Measurements from ENCODE around the gene NUTM2F.
"Not testable (repeated sequence)": the region's sequence is repeated elsewhere in the genome, so short reads cannot be mapped to it uniquely, and the experiment has no call there.

The NUTM2F gene, protein sequence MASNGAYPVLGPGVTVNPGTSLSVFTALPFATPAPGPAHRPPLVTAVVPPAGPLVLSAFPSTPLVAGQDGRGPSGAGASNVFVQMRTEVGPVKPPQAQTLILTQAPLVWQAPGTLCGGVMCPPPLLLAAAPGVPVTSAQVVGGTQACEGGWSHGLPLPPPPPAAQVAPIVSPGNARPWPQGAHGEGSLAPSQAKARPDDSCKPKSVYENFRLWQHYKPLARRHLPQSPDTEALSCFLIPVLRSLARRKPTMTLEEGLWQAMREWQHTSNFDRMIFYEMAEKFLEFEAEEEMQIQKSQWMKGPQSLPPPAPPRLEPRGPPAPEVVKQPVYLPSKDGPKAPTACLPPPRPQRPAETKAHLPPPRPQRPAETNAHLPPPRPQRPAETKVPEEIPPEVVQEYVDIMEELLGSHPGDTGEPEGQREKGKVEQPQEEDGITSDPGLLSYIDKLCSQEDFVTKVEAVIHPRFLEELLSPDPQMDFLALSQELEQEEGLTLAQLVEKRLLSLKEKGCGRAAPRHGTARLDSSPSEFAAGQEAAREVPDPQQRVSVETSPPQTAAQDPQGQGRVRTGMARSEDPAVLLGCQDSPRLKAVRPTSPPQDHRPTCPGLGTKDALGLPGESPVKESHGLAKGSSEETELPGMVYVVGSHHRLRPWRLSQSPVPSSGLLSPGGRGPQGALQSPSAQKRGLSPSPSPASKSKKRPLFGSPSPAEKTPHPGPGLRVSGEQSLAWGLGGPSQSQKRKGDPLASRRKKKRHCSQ
- 0 reads per million in 4 donors for total RNA-seq

DNA sequence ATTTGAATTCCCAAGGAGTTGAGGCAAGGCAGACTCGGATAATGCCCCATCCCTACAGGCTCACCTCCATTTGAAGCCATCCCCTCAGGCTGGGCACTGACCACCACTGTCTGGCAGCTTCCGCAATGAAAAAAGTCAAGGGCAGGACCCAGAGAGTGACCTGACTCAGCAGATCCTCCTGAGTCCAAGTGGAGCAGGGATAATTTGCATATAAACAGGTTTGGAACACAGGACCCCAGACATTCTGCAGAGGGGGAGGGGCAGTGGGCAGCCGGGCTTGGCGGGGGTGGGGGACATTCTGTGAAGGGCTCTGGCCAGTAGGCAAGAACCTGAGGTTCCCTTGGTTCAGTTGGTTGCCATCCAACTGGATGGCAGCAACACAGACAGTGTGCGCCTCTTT lies at the start of gene NUTM2F:
NUTM2F (minus strand) TSS at position 101 of the 400 bp plus-strand sequence; CDS start at position 80, 21 bp downstream.
- DNase-seq, result not testable (repeated sequence)

DNA sequence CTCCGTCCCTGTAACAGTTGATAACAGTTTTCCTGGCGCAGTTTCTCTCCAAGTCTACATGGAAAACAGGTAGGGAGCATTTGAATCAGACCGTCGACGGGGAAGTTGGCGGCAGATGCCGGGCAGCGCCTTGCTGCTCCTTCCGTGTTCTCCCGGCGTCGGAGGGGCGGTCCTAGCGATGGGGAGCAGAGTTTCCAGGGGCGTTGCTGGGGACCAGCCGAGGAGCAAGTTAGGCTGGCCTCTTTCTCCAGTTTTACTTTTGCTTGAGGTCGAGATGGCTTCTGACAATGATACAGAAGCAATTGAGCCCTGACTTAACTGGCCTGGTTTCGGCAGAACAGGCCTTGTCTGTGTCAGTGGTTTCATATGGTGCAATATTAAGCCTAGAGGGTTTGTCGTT lies 46.8 kb upstream of the NUTM2F start:
- DNase-seq, result peak in 1 of 5 donors; percentile 17

DNA sequence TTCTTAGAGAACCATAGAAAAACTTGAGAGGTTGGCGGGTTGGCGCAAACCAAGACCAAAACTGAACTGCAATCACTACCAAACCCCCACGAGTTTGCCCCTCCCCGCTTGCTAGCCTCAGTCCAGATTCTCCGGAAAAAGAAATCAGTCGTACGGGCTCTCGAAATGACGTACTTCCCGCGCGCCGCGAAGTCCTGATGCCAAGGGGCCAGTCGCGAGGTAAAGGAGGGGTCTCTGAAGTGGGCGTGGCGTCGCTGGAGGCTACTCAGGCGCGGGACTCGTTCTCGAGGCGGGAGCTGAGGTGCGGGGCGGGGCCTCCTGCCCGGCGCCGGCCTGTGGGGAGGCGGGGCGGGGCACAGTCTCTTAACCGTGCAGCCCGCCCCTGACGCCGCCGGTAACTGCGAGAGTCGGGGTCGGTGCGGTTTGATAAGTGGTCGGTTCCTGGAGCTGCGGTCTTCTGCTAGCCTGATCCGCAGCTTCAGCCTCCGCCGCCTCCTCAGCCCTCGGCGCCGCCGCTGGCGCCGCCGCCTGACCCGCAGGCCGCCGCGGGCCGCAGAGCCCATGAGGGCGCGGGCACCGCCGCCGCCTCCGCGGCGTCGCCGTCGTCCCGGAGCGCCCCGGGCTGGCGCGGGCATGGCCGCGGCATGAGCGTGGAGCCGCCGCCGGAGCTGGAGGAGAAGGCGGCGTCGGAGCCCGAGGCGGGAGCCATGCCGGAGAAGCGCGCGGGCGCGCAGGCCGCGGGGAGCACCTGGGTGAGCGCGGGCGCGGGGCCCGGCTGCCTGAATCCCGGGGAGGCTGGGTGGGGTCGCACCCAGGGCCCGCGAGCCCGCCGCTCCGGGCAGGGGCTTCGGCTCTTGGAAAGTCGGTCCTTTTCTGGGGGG lies 46.0 kb upstream of the NUTM2F start:
- peak; percentile 82 to 92 (median 84) for DNase-seq

DNA sequence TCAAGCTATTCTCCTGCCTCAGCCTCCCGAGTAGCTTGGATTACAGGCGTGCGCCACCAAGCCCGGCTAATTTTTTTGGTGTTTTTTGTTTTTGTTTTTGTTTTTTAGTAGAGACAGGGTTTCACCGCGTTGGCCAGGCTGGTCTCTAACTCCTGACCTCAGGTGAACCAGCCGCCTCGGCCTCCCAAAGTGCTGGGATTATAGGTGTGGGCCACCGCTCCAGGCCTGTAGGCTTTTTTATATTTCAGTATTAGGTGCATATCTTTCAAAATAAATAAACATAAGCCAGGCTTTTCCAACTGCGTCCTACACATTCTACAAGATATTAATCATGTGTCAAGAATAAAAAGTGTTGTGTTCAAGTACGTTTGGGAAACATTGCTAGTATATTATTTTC lies 45.3 kb upstream of the NUTM2F start:
- DNase-seq, result not testable (repeated sequence)

DNA sequence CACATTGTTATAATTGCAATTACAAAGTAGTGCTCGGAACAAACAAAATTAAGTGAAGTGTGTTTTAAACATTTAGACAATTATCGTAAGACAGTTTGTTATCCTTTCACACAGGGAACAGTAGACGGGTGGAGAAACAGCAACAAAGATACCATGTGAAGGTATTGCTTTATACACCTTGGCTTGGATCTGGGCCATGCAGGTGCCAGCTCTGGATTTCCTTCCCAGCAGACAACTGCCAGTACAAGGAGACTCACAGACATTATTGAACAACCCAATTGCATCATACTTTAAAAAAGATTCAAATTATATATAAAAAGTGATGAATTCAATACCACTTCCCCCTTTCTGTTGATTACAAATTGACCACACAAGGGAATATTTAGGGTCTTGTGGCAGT lies 41.8 kb upstream of the NUTM2F start:
- not testable (repeated sequence) for DNase-seq

DNA sequence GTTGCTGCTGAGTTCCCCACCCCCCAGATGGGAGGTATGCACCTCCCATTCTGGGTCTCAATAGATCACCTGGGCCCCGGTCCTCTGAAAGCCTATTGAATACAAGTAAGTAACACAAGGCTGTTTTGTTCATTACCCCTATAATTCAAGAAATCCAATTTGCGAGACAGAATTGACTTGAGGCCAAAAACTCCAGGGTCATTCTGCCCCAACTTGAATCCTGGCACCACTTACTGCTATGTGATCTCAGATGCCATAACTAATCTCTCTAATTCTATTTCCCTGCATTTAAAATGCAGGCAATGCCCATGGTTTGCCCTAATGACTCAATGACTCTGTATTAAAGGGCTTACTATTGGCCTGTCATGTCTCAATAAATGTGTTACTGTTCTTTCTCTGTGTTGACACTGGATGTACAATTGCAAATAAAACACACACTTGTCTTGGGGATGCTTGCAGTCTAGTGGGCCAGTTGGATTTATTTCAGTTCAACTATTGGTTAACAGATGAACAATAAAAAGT lies 35.7 kb upstream of the NUTM2F start:
- not testable (repeated sequence) for DNase-seq

DNA sequence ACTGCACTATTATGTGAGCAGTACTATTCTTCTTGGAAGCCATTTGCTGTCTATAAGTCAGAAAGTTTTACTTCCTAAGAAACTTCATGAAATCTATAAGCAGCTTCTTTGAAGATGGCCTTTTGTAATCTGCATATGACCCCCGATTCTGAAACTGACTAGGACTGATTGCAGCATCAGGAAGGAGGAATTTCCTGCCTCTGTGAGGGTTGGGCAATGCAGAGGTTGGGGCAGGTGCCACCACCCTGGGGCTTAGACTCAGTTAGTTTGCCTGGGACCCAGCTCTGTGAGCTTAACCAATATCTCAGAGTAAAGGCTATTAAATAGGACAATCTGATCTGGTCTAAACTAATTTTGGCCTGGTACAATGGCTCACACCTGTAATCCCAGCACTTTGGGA lies 28.7 kb upstream of the NUTM2F start:
- DNase-seq, result not testable (repeated sequence)

DNA sequence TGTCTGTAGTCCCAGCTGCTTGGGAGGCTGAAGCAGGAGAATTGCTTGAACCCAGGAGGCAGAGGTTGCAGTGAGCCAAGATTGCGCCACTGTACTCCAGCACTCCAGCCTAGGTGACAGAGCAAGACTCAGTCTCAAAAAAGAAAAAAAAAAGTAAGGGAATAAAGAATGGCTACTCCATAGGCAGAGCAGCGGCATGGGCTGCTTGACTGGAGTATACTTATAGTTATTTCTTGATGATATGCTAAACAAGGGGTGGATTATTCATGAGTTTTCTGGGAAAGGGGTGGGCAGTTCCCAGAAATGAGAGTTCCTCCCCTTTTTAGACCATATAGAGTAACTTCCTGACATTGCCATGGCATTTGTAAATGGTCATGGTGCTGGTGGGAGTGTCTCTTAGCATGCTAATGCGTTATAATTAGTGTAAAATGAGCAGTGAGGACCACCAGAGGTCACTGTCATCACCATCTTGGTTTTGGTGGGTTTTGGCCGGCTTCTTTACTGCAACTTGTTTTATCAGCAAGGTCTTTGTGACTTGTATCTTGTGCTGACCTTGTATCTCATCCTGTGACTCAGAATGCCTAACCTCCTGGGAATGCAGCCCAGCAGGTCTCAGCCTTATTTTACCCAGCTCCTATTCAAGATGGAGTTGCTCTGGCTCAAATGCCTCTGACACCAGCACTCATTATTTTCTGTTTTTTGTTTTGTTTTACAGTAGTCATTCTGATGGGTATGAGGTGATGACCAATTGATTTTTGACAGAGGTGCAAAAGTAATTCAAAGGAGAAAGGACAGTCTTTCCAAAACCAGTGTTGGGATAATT lies 23.7 kb upstream of the NUTM2F start:
- DNase-seq, result not testable (repeated sequence)

DNA sequence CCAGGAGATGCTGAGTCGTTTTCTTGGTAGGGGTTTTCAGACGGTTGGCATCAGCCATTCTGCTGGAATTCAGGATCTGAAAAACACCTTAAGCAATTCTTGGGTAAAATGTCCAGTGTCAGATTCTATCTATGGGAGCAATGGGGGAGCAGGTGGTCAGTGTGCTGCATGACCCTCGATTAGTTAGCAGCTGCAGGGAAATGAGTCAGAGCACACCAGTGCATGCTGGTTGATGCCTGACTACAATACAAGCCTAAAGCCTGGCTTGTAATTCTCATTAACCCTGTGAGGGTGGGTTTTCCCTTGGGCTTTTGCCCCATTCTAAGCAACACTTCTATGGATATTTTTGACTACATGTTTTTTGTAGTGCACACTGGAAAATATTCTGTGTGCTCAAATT lies 20.3 kb upstream of the NUTM2F start:
- not testable (repeated sequence) for DNase-seq

DNA sequence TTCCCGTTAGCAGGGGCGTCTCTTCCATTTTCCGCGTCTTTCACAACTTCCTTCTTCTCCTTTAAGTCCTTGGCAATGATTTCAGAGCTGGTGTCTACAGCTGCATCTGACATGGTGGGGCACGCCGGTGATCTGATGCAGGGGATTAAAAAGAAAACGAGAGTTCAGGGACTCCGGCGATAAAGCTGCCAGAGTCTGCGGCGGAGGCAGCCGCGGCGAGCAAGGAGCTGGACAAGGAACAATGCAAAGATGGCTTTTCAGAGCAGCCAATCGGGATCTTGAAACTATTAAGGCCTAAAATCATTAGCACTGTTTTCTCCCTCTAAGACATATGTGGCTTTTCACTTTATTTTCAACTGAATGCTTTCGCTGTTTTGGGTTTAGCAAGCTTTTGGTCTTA lies 19.0 kb upstream of the NUTM2F start:
- DNase-seq, result not testable (repeated sequence)

DNA sequence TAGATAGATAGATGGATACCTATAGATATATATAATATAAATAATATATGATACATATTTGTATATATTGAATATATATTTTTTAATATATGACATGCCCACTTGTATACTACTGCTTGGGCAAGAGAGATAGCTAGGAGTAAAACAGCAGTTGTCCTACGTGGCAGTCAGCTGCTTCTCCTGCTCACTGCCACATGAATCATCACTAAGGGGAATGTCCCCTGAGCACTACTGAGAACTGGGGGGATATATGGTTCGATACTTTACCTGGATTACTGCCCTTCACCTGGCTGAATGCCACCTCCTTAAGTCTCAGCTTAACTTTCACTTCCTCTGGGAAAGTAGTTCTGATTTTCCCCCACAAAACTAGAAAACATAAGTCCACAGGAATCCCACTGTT lies 13.3 kb upstream of the NUTM2F start:
- DNase-seq, result not testable (repeated sequence)

DNA sequence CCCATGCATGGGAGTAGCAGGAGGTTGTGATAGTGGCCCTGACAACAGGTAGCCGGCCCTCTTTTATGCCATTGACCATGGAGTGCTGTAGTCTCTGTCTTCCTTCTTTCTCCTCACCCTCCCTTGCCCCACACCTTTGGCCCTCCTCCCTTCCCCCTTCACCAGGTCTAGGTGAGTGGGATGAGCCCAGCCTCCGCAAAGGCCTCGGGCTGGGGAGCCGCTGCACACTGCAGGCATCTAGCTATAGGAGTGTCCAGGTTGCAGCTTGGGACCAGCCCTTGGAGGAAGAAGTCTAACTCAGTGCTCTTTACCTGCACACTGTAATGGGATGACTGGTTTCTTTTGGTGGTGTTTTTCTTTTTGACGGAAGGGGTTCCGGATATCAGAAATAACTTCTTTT lies 12.3 kb upstream of the NUTM2F start:
- not testable (repeated sequence) for DNase-seq

DNA sequence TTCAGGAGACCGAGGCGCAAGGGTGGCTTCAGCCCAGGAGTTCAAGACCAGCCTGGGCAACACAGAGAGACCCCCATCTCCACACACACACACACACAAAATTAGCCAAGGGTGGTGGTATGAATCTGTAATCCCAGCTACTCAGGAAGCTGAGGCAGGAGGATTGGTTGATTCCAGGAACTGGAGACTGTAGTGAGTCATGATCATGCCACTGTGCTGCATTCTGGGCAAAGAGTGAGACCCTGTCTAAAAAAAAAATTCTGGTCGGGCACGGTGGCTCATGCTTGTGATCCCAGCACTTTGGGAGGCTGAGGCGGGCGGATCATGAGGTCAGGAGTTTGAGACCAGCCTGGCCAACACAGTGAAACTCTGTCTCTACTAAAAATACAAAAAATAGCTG lies 11.2 kb upstream of the NUTM2F start:
- not testable (repeated sequence) for DNase-seq

DNA sequence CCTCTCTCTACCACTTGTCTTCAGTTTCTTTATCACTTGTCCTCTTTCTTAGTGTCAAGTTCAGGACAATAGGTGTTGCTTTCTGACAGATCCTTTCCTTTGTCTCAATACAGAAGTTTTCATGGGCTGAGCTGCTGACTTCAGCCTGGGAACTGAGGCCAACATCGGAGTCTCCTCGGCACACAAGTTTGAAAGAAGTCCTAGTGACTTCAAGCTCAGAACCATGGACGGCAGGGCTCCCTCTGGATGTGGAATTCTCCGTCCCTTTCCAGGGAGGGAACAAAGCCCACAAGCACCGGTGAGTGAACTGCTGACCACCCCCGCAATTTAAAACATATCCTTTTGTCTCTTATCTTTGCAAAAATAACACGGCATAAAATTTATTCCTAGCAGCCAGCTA lies 10.3 kb upstream of the NUTM2F start:
- DNase-seq, result not testable (repeated sequence)

DNA sequence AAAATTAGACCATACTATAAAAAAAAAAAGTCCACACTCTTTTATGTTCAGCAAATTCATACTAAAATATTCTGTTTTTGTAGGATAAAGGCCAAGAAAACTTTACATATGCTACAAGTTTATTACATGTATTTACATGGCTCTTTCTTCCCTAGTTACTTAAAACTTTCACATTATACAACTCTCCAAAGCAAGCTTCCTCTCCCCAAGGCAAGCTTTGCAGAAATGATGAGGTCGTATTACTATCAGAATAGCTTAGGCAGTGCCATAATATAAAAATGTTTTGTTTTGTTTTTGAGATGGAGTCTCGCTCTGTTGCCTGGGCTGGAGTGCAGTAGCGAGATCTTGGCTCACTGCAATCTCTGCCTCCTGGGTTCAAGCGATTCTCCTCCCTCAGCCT lies 8.0 kb upstream of the NUTM2F start:
- not testable (repeated sequence) for DNase-seq

DNA sequence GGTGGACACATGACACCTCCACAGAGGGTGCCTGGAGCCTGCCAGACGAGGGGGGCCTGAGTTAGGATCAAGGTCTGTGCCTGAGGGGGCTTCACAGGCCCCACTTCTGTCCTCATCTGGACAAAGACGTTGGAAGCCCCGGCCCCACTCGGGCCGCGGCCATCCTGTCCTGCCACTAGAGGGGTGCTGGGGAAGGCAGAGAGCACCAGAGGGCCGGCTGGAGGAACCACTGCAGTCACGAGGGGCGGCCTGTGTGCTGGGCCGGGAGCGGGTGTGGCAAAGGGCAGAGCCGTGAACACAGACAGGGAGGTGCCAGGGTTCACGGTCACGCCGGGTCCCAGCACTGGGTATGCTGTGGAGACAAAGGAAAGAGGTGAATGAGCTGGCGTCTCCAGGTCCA lies 2.9 kb downstream of the NUTM2F start:
- DNase-seq, result not testable (repeated sequence)

DNA sequence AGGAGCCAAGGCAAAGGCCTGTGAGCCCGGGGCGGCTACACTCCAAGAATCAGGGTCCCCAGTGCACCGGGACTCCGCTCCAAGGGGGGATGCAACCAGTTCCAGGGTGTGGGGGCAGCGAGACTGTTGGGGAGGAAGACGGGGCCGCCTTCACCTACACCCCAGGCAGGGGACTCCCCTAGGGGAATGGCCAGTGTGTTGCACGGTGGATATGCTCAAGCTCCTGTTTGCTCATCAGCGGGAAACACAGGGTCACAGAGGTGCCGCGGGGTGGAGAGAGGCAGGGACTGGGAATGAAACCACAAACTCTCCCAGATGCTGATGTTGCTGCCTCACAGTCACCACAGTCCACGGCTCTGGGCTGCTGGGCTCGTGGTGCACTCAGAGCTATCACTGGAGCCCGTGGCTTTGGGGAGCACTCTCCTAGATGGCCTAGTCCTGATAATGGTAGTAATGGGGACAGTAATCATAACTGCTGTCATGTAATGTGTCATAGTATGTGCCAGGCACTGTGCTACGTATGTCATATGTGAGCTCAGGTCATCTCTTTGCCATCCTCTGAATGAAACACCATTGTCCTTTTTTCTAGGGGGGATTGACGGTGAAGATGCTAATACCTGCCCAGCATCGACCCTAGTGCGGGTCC lies 5.2 kb downstream of the NUTM2F start:
- not testable (repeated sequence) for DNase-seq

DNA sequence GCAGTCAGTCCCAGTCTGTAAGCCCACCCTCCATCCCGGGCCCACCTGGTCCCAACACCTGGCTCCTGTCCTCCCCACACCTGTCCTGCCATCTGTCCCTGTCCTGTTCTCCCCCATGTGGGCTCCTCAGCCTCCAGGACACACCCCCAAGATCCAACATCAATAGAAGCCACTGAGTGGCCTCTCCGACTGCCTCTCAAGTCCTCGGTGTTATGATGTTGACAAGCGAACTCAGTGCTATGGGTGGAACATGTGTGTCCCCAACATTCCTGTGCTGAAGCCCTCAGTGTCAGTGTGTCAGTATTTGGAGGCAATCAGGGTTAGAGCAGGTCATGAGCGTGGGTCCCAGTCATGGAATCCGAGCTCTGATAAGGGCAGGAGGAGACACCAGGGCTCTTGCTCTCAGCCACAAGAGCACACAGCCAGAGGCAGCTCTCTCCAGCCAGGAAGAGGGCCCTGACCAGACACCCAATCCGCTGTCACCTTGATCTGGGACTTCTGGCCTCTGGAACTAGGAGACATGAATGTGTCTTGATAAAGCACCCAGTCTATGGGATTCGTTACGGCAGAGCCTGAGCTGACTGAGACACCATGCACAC lies 6.0 kb downstream of the NUTM2F start:
- DNase-seq, result not testable (repeated sequence)

DNA sequence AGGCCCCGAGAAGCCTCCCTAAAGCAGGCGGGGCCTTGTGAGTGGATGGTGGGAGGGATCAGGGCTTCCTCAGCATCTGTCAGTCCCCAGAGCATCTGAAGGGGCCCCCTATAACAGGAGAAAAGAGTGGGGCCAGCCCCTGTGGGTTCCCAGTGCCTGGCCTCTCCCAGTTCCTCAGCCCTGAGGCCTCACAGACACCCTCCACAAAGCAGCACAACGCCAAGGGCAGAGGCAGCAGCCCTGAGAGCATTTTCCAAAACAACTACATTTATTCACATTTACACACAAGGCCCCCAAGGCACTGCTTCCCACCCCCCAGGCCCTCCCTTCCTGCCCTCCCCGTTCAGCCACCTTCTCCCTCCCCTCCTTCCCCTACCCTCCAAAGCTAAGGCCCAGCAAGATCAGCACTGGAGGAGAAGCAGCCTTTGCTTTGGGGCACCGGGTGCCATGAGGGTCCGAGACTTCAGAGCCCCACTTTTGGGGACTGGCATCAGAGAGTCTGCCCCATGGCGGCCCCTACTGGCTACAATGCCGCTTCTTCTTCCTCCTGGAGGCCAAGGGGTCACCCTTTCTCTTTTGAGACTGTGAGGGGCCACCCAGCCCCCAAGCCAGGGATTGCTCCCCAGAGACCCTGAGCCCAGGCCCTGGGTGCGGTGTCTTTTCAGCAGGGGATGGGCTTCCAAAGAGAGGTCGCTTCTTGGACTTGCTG lies 10.3 kb downstream of the NUTM2F start:
- not testable (repeated sequence) for DNase-seq

DNA sequence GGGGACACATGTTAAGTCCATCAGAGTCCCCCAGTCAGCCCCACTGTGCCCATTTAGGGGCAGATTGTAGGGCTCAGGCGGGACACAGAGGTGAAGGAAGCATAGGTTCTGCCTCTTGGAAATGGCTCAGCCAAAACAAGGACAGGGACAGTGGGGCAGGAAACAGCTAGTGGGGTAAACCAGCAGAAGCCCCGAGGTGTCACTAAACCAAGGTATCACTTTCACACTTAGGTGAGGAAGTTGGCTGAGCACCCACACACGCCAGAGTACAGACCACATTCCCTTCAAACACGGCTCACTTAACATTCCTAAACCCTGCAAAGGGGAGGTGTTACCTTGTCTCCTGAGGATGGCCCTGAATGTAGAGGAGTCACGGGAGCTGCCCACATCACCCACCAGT lies 12.2 kb downstream of the NUTM2F start:
- not testable (repeated sequence) for DNase-seq

All from T-helper 1 cell (primary cell).